RPMI7951 (cell line): ENCODE data around the gene GPATCH8. TPM values are rescaled to one million over a fixed set of nuclear protein-coding genes. Genes with fewer than 3 reads are reported as not detected.
"Not testable (repeated sequence)": the region's sequence is repeated elsewhere in the genome, so short reads cannot be mapped to it uniquely, and the experiment has no call there.

Source experiments
- DNase-seq: peaks from one replicate; pipeline ENCODE4 v3.0.0-alpha.2; 2012; ENCODE audit warnings: low read depth
- total RNA-seq: library from RNA; depleted of rRNA; stranded (reverse); fragments of >200 nt; shearing (Covaris generic); gene quantifications from 2 replicates; pipeline ENCODE4 v1.2.3, GENCODE V29; 2014

Gene GPATCH8
- total RNA-seq, 1 experiment from 2014 or later = 11.3 TPM

- DNase-seq = no peak
Observed at GRCh38 chr17:44397479-44398440, 105.4 kb downstream of the GPATCH8 start.

GRCh38 chr17:44396946-44397345 is 106.3 kb downstream of the GPATCH8 start:
- DNase-seq = no peak

GRCh38 chr17:44394833-44395232 is 108.4 kb downstream of the GPATCH8 start:
- DNase-seq = no peak

GRCh38 chr17:44394112-44394511 is 109.1 kb downstream of the GPATCH8 start:
- DNase-seq = not testable (repeated sequence)

- DNase-seq = no peak
Observed at GRCh38 chr17:44390250-44390870, 112.8 kb downstream of the GPATCH8 start.

GRCh38 chr17:44389723-44390202 is 113.4 kb downstream of the GPATCH8 start:
- DNase-seq = no peak

GRCh38 chr17:44389281-44389680 is 113.9 kb downstream of the GPATCH8 start, which contains the start of gene ITGA2B:
Gene ITGA2B, minus strand, starts transcription at chr17:44389649. Its CDS starts 176 bp downstream, at chr17:44389473.
- no peak for DNase-seq

GRCh38 chr17:44387804-44388203 is 115.4 kb downstream of the GPATCH8 start:
- DNase-seq = no peak

GRCh38 chr17:44386182-44386525 is 117.1 kb downstream of the GPATCH8 start:
- no peak for DNase-seq

GRCh38 chr17:44385287-44386181 is 117.7 kb downstream of the GPATCH8 start:
- peak; percentile 66 for DNase-seq

- no peak for DNase-seq
Observed at GRCh38 chr17:44384823-44385286, 118.4 kb downstream of the GPATCH8 start.

- no peak for DNase-seq
Observed at GRCh38 chr17:44384281-44384822, 118.9 kb downstream of the GPATCH8 start.

- no peak for DNase-seq
Observed at GRCh38 chr17:44383861-44384260, 119.3 kb downstream of the GPATCH8 start.

GRCh38 chr17:44383363-44383762 is 119.8 kb downstream of the GPATCH8 start:
- DNase-seq = no peak

GRCh38 chr17:44382917-44383316 is 120.3 kb downstream of the GPATCH8 start:
- no peak for DNase-seq

- no peak for DNase-seq
Observed at GRCh38 chr17:44381810-44382305, 121.3 kb downstream of the GPATCH8 start.

GRCh38 chr17:44380767-44381166 is 122.4 kb downstream of the GPATCH8 start:
- no peak for DNase-seq

GRCh38 chr17:44379887-44380286 is 123.3 kb downstream of the GPATCH8 start:
- DNase-seq = no peak

- no peak for DNase-seq
Observed at GRCh38 chr17:44378171-44378705, 125.0 kb downstream of the GPATCH8 start.

GRCh38 chr17:44376779-44377178 is 126.4 kb downstream of the GPATCH8 start:
- DNase-seq = no peak

- no peak for DNase-seq
Observed at GRCh38 chr17:44376124-44376523, 127.1 kb downstream of the GPATCH8 start.
